HepG2 (cell line): ENCODE data around the gene LEMD3. TPM values are rescaled to one million over a fixed set of nuclear protein-coding genes. Genes with fewer than 3 reads are reported as not detected.

Experiments used
- CREB1 ChIP-seq, 2 experiments: fragments of 450-650 bp in 1 of 2; IDR thresholded peaks; 2 replicates each; pipeline ENCODE4 v1.6.1; 2016 to 2017; ENCODE audit warnings: control low read depth in 1 of 2, mild to moderate bottlenecking in 1 of 2, missing compliant biosample characterization in 1 of 2, missing genetic modification characterization in 1 of 2
- FOXO1 ChIP-seq: sonication (generic); formaldehyde crosslinking; IDR thresholded peaks from 2 replicates; pipeline ENCODE4 v1.4.0; 2020; ENCODE audit warnings: missing genetic modification reagents
- HBP1 ChIP-seq: IDR thresholded peaks from 2 replicates; pipeline ENCODE4 v1.6.1; 2016; ENCODE audit warnings: low read depth, control low read depth
- HES4 ChIP-seq: sonication (generic); formaldehyde crosslinking; IDR thresholded peaks from 2 replicates; pipeline ENCODE4 v1.9.0; 2021; ENCODE audit warnings: mild to moderate bottlenecking, missing genetic modification reagents, borderline replicate concordance
- KMT2B ChIP-seq: IDR thresholded peaks from 2 replicates; pipeline ENCODE4 v1.6.1; 2016; ENCODE audit warnings: missing genetic modification reagents, missing compliant biosample characterization
- MAX ChIP-seq: IDR thresholded peaks from 2 replicates; pipeline ENCODE4 v1.6.1; 2012; ENCODE audit warnings: inconsistent platforms
- NR1H2 ChIP-seq: sonication (generic); formaldehyde crosslinking; IDR thresholded peaks from 2 replicates; pipeline ENCODE4 v1.8.1; 2022; ENCODE audit warnings: low read depth, missing genetic modification reagents, borderline replicate concordance
- PHF5A ChIP-seq: IDR thresholded peaks from one replicate; pipeline ENCODE4 v1.6.1; 2018; ENCODE audit warnings: low read depth, missing genetic modification reagents; ENCODE audit not compliant: unreplicated experiment
- RAD21 ChIP-seq: fragments of 450-650 bp; formaldehyde crosslinking; IDR thresholded peaks from 2 replicates; pipeline ENCODE4 v1.5.0; 2020; ENCODE audit warnings: mild to moderate bottlenecking
- REPIN1 ChIP-seq: sonication (generic); formaldehyde crosslinking; IDR thresholded peaks from 2 replicates; pipeline ENCODE4 v1.8.0; 2022; ENCODE audit warnings: missing genetic modification reagents, low read depth, mild to moderate bottlenecking, borderline replicate concordance
- SIN3B ChIP-seq: fragments of 150-350 bp; IDR thresholded peaks from 2 replicates; pipeline ENCODE4 v1.6.1; 2014; ENCODE audit warnings: low read length
- SIX1 ChIP-seq: sonication (generic); formaldehyde crosslinking; IDR thresholded peaks from 2 replicates; pipeline ENCODE4 v1.4.0; 2020; ENCODE audit warnings: missing genetic modification reagents, borderline replicate concordance
- SNRNP70 ChIP-seq: fragments of 200-400 bp; formaldehyde crosslinking; IDR thresholded peaks from 2 replicates; pipeline ENCODE4 v1.6.1; 2017; ENCODE audit warnings: mild to moderate bottlenecking, low read depth, low read length, moderate library complexity
- SOX6 ChIP-seq, 2 experiments: fragments of 450-650 bp in 1 of 2; sonication (generic) in 1 of 2; formaldehyde crosslinking in 1 of 2; IDR thresholded peaks; 2 replicates each; pipeline versions ENCODE4 v1.4.0 to v1.6.1; 2017 to 2020; ENCODE audit warnings: antibody characterized with exemption in 1 of 2, mild to moderate bottlenecking in 1 of 2, missing genetic modification reagents in 1 of 2
- YY1 ChIP-seq: IDR thresholded peaks from 2 replicates; pipeline ENCODE4 v1.6.1; 2011; ENCODE audit warnings: low read length, low read depth, moderate library complexity, mild to moderate bottlenecking; ENCODE audit not compliant: insufficient read depth, insufficient replicate concordance
- ZBTB2 ChIP-seq: sonication (generic); formaldehyde crosslinking; IDR thresholded peaks from 2 replicates; pipeline ENCODE4 v1.8.0; 2022; ENCODE audit warnings: low read depth, missing genetic modification reagents
- ZNF136 ChIP-seq: sonication (generic); formaldehyde crosslinking; IDR thresholded peaks from 2 replicates; pipeline ENCODE4 v1.8.1; 2022; ENCODE audit warnings: low read depth, mild to moderate bottlenecking, moderate library complexity, missing genetic modification reagents
- ZNF605 ChIP-seq: sonication (generic); formaldehyde crosslinking; IDR thresholded peaks from 2 replicates; pipeline ENCODE4 v1.8.0; 2022; ENCODE audit warnings: mild to moderate bottlenecking, missing genetic modification reagents
- ZNF713 ChIP-seq: sonication (generic); formaldehyde crosslinking; IDR thresholded peaks from 2 replicates; pipeline ENCODE4 v1.4.0; 2020; ENCODE audit warnings: mild to moderate bottlenecking, missing genetic modification reagents
- ZNF775 ChIP-seq: sonication (generic); formaldehyde crosslinking; IDR thresholded peaks from 2 replicates; pipeline ENCODE4 v1.4.0; 2020; ENCODE audit warnings: missing genetic modification reagents, mild to moderate bottlenecking, moderate library complexity, borderline replicate concordance
- ZNF83 ChIP-seq: sonication (generic); formaldehyde crosslinking; IDR thresholded peaks from 2 replicates; pipeline ENCODE4 v1.4.0; 2020; ENCODE audit warnings: missing genetic modification reagents, mild to moderate bottlenecking, borderline replicate concordance
- ZNF850 ChIP-seq: sonication (generic); formaldehyde crosslinking; conservative IDR thresholded peaks from 2 replicates; pipeline ENCODE4 v1.9.0; 2021; ENCODE audit warnings: mild to moderate bottlenecking, missing genetic modification reagents
- ZNF879 ChIP-seq: sonication (generic); formaldehyde crosslinking; IDR thresholded peaks from 2 replicates; pipeline ENCODE4 v1.8.1; 2023; ENCODE audit warnings: missing genetic modification reagents
- ZSCAN5A ChIP-seq: sonication (generic); formaldehyde crosslinking; IDR thresholded peaks from 2 replicates; pipeline ENCODE4 v1.8.0; 2022; ENCODE audit warnings: mild to moderate bottlenecking, missing genetic modification reagents, borderline replicate concordance
- polyA plus RNA-seq, 8 experiments: library from polyadenylated mRNA; depleted of rRNA in 3 of 8; stranded (reverse) in 7 of 8; unstranded in 1 of 8; fragments of >200 nt; fragmentation: Illumina TruSeq in 4 of 8; extraction: Trizol in 4 of 8; gene quantifications; 2 replicates each; pipeline versions ENCODE4 v1.2.1 to v1.2.3, GENCODE V29; 2011 to 2016; ENCODE audit warnings: low read depth in 4 of 8, missing spikeins in 1 of 8, mixed read lengths in 1 of 8; ENCODE audit not compliant: insufficient read depth in 1 of 8
- total RNA-seq, 5 experiments: library from RNA; depleted of rRNA; stranded (reverse); fragments of >200 nt; fragmentation: Illumina TruSeq; extraction: Trizol; gene quantifications; 2 replicates each; pipeline ENCODE4 v1.2.3, GENCODE V29; 2016; ENCODE audit warnings: low read depth in 1 of 5

Gene LEMD3
- total and polyA plus RNA-seq, 2 of the 13 experiments (the other 11 are each of a cell fraction or from before 2014, with no cell fraction given), result 9.3 to 18.7 TPM

DNA sequence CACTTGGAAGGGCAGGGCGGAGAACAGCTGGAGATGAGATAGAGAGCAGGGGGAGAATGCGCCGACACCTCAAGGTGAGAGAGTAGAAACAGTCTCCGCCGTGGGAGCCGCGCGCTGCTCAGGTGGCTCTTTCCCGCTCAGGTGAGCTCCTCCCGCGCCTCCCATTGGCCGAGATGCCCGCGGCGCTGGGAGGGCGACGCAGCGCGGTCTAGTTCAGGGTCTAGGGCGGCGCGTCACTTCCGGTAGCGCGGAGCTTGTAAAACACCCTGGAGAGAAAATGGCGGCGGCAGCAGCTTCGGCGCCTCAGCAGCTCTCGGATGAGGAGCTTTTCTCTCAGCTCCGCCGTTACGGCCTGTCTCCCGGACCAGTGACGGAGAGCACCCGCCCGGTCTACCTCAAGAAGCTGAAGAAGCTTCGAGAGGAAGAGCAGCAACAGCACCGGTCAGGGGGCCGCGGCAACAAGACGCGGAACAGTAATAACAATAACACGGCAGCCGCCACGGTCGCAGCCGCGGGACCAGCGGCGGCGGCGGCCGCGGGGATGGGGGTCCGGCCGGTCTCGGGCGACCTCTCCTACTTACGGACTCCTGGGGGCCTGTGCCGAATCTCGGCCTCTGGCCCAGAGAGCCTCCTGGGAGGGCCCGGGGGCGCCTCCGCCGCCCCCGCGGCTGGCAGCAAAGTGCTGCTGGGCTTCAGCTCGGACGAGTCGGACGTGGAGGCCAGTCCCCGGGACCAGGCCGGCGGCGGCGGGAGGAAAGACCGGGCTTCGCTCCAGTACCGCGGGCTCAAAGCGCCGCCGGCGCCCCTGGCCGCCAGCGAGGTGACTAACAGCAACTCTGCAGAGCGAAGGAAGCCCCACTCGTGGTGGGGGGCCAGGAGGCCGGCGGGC, at the start of gene LEMD3 (continued):
- TF ChIP-seq ZNF850 (CRISPR knock-in tag) (peak; percentile 77; the same call in 1 of the 2 replicates), HES4 (CRISPR knock-in tag) (peak; percentile 100), RAD21 (CRISPR knock-in tag) (0 out of 2 replicates have a peak, but pooled peaks have one; percentile 39), FOXO1 (CRISPR knock-in tag) (peak; percentile 70; the same call in 1 of the 2 replicates), SNRNP70 (no peak), NR1H2 (CRISPR knock-in tag) (peak; percentile 99), ZNF605 (CRISPR knock-in tag) (peak; percentile 100), YY1 (peak; percentile 97), REPIN1 (peak; percentile 99), ZNF775 (CRISPR knock-in tag) (peak; percentile 95), KMT2B (CRISPR knock-in tag) (peak; percentile 98), CREB1 (IDR thresholded peaks at IDR 0.05) (peak; percentile 92), CREB1 (CRISPR knock-in tag; IDR thresholded peaks at IDR 0.05) (peak; percentile 96), ZNF83 (CRISPR knock-in tag) (peak; percentile 99), PHF5A (CRISPR knock-in tag) (peak; percentile 57), HBP1 (CRISPR knock-in tag) (no peak; the same call in 1 of the 2 replicates), ZNF136 (CRISPR knock-in tag) (peak; percentile 99), SIX1 (CRISPR knock-in tag) (peak; percentile 22; the same call in 1 of the 2 replicates), SOX6 (IDR thresholded peaks at IDR 0.05) (no peak), SOX6 (CRISPR knock-in tag; IDR thresholded peaks at IDR 0.05) (peak; percentile 61), SIN3B (peak; percentile 57; the same call in 1 of the 2 replicates), ZNF879 (peak; percentile 100), ZBTB2 (CRISPR knock-in tag) (peak; percentile 92), ZNF713 (0 out of 2 replicates have a peak, but pooled peaks have one; percentile 57), ZSCAN5A (CRISPR knock-in tag) (peak; percentile 98; the same call in 1 of the 2 replicates), MAX (peak; percentile 100)
